Esophagus squamous epithelium (tissue), 4 donors: Measurements from ENCODE around the gene GCK.

Source experiments
- POLR2A ChIP-seq, 4 donors: fragments of 450-650 bp; IDR thresholded peaks; one replicate each; pipeline ENCODE4 v1.6.1; 2017; ENCODE audit warnings: antibody characterized with exemption in 4 of 4, mild to moderate bottlenecking in 4 of 4, moderate library complexity in 3 of 4
- TF ChIP-seq, protein P1 (sequence below), 6 experiments: fragments of 450-650 bp in 4 of 6; fragments of 200-600 bp in 2 of 6; sonication (generic) in 2 of 6; IDR thresholded peaks; one replicate each; pipeline ENCODE4 v1.5.1; 2016 to 2019; ENCODE audit warnings: antibody characterized with exemption in 6 of 6, mild to moderate bottlenecking in 4 of 6, moderate library complexity in 4 of 6

DNA sequence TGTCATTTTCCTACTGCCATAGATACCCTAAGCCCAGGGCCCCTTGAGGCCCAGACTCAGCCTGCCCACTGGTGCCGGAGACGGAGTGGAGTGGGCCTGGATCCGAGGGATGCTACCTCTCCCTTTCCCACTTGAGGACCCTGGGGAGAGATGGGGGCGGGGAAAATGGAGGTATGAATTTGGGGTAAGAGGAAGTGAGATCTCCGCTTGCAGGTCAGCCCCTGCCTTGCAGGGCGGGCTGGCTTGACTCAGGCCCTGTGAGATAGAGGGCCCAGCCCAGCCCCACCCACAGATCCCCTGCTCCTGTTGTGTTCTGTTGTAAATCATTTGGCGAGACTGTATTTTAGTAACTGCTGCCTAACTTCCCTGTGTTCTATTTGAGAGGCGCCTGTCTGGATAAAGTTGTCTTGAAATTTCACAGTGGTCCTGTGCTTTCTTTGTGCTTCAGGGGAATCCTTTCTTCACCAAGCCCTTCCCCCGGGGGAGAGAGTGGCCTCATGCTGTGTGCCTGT lies 24.7 kb upstream of the GCK start:
- TF ChIP-seq, protein P1, sequence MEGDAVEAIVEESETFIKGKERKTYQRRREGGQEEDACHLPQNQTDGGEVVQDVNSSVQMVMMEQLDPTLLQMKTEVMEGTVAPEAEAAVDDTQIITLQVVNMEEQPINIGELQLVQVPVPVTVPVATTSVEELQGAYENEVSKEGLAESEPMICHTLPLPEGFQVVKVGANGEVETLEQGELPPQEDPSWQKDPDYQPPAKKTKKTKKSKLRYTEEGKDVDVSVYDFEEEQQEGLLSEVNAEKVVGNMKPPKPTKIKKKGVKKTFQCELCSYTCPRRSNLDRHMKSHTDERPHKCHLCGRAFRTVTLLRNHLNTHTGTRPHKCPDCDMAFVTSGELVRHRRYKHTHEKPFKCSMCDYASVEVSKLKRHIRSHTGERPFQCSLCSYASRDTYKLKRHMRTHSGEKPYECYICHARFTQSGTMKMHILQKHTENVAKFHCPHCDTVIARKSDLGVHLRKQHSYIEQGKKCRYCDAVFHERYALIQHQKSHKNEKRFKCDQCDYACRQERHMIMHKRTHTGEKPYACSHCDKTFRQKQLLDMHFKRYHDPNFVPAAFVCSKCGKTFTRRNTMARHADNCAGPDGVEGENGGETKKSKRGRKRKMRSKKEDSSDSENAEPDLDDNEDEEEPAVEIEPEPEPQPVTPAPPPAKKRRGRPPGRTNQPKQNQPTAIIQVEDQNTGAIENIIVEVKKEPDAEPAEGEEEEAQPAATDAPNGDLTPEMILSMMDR (IDR thresholded peaks at IDR 0.05), result no peak
- TF ChIP-seq POLR2A (IDR thresholded peaks at IDR 0.05), result no peak
